ENCODE data around the gene PDCD1LG2. TPM values are rescaled to one million over a fixed set of nuclear protein-coding genes. Genes with fewer than 3 reads are reported as not detected.

PDCD1LG2 gene
- total RNA-seq, 2 experiments from 2014 or later = 0.11 to 0.17 TPM

GRCh38 chr9:5532790-5533189 is 22.5 kb downstream of the PDCD1LG2 start:
- no peaks in the 10 kb centered on the region for H3K36me3 ChIP-seq (ENCODE audit: insufficient read depth, low read length)

DNA sequence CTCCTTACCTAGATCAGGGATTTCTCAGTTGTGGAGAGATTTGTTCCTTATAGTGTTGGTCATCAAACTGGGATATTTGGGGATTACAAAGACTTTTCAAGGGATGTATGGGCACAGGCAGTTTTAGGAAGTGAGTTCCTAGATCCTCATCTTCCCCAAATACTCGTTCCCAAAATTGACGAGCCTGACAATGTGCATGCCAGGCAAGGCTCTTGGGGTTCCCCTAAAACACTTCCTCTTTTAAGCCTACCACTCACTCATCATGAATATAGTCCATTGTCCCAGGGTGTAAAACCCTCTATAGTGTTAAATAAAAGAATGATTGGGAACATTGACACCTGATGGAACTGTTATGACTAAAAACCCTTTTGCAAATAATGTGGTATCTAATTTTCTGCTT is 26.4 kb downstream of the PDCD1LG2 start:
- peaks cover 27% of the 10 kb centered on the region for H3K4me1 Mint-ChIP-seq (ENCODE audit: low read depth)
- no peak overlapping the region for H3K4me3 ChIP-seq (ENCODE audit: low read length)
- H3K4me1 ChIP-seq (ENCODE audit: insufficient read depth, low read length) = peaks cover 12% of the 10 kb centered on the region
- no peaks in the 10 kb centered on the region for H3K36me3 ChIP-seq (ENCODE audit: insufficient read depth, low read length)
- H3K9me3 ChIP-seq (ENCODE audit: control insufficient read depth in 1 of 2, insufficient read depth in 1 of 2, low read length in 2 of 2) = no peaks in the 10 kb centered on the region
- peaks cover 3% of the 10 kb centered on the region for H3K36me3 Mint-ChIP-seq (ENCODE audit: low read depth)
- ATAC-seq (ENCODE audit: poor library complexity) (no peak), DNase-seq (peak in 2 of 14 experiments; percentile 52 to 53)
- intact Hi-C loops (cut with DNase I, micrococcal nuclease) = no loop called here
- no peak overlapping the region for H3K27ac ChIP-seq (ENCODE audit: low read depth in 1 of 2, low read length in 2 of 2)
- no peaks in the 10 kb centered on the region for H3K27me3 ChIP-seq (ENCODE audit: control insufficient read depth in 1 of 2, insufficient read depth in 2 of 2, low read length in 2 of 2)
- H3K27ac Mint-ChIP-seq = no peak overlapping the region
- no peaks in the 10 kb centered on the region for H3K27me3 Mint-ChIP-seq
- TF ChIP-seq, protein P1, sequence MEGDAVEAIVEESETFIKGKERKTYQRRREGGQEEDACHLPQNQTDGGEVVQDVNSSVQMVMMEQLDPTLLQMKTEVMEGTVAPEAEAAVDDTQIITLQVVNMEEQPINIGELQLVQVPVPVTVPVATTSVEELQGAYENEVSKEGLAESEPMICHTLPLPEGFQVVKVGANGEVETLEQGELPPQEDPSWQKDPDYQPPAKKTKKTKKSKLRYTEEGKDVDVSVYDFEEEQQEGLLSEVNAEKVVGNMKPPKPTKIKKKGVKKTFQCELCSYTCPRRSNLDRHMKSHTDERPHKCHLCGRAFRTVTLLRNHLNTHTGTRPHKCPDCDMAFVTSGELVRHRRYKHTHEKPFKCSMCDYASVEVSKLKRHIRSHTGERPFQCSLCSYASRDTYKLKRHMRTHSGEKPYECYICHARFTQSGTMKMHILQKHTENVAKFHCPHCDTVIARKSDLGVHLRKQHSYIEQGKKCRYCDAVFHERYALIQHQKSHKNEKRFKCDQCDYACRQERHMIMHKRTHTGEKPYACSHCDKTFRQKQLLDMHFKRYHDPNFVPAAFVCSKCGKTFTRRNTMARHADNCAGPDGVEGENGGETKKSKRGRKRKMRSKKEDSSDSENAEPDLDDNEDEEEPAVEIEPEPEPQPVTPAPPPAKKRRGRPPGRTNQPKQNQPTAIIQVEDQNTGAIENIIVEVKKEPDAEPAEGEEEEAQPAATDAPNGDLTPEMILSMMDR (IDR thresholded peaks at IDR 0.05) = no peak
- no peaks in the 10 kb centered on the region for H3K9me3 Mint-ChIP-seq
- POLR2A ChIA-PET = interaction anchor here (0.6 kb wide), 1 partner anchor 22 kb away, joined by 3 read pairs; no protein-coding TSS in a partner anchor
- CTCF ChIA-PET = no interaction called here
- H3K4me3 Mint-ChIP-seq = no peak overlapping the region

More at GRCh38 chr9:5532790-5533189, 22.5 kb downstream of the PDCD1LG2 start:
- no peak overlapping the region for H3K4me3 Mint-ChIP-seq
- ATAC-seq (ENCODE audit: poor library complexity) (no peak), DNase-seq (no peak)
- H3K4me1 Mint-ChIP-seq (ENCODE audit: low read depth) = peaks cover 50% of the 10 kb centered on the region
- H3K27me3 ChIP-seq (ENCODE audit: control insufficient read depth in 1 of 2, insufficient read depth in 2 of 2, low read length in 2 of 2) = no peaks in the 10 kb centered on the region
- H3K36me3 Mint-ChIP-seq (ENCODE audit: low read depth) = peaks cover 3% of the 10 kb centered on the region
- H3K27me3 Mint-ChIP-seq = no peaks in the 10 kb centered on the region
- H3K4me1 ChIP-seq (ENCODE audit: insufficient read depth, low read length) = peaks cover 23% of the 10 kb centered on the region
- POLR2A ChIA-PET = interaction anchor here (0.7 to 0.9 kb wide), 2 partner anchors 9 to 50 kb away, joined by 3 read pairs; no protein-coding TSS in a partner anchor
- peak overlapping the region in 1 of 2 donors; percentile 55 for H3K27ac ChIP-seq (ENCODE audit: low read depth in 1 of 2, low read length in 2 of 2)
- TF ChIP-seq, protein P1 (IDR thresholded peaks at IDR 0.05) = no peak
- CTCF ChIA-PET = no interaction called here
- no peaks in the 10 kb centered on the region for H3K9me3 Mint-ChIP-seq
- intact Hi-C loops (cut with DNase I, micrococcal nuclease) = no loop called here
- H3K9me3 ChIP-seq (ENCODE audit: control insufficient read depth in 1 of 2, insufficient read depth in 1 of 2, low read length in 2 of 2) = no peaks in the 10 kb centered on the region
- H3K27ac Mint-ChIP-seq = peak overlapping the region; percentile 63
- no peak overlapping the region for H3K4me3 ChIP-seq (ENCODE audit: low read length)

- ChIA-PET POLR2A (no interaction called here), CTCF (no interaction called here)
Observed at GRCh38 chr9:5543875-5544702, 33.8 kb downstream of the PDCD1LG2 start.

More at GRCh38 chr9:5543875-5544702, 33.8 kb downstream of the PDCD1LG2 start:
- no peaks in the 10 kb centered on the region for H3K9me3 Mint-ChIP-seq
- no peaks in the 10 kb centered on the region for H3K36me3 Mint-ChIP-seq (ENCODE audit: low read depth)
- Histone ChIP-seq H3K4me1 (ENCODE audit: insufficient read depth, low read length) (no peaks in the 10 kb centered on the region), H3K27ac (ENCODE audit: low read depth in 1 of 2, low read length in 2 of 2) (no peak overlapping the region), H3K36me3 (ENCODE audit: insufficient read depth, low read length) (no peaks in the 10 kb centered on the region), H3K9me3 (ENCODE audit: control insufficient read depth in 1 of 2, insufficient read depth in 1 of 2, low read length in 2 of 2) (no peaks in the 10 kb centered on the region), H3K4me3 (ENCODE audit: low read length) (no peak overlapping the region), H3K27me3 (ENCODE audit: control insufficient read depth in 1 of 2, insufficient read depth in 2 of 2, low read length in 2 of 2) (no peaks in the 10 kb centered on the region)
- TF ChIP-seq, protein P1 (IDR thresholded peaks at IDR 0.05) = no peak
- H3K4me3 Mint-ChIP-seq = no peak overlapping the region
- ATAC-seq (ENCODE audit: poor library complexity) (no peak), DNase-seq (no peak)
- no peaks in the 10 kb centered on the region for H3K27me3 Mint-ChIP-seq
- no peaks in the 10 kb centered on the region for H3K4me1 Mint-ChIP-seq (ENCODE audit: low read depth)
- intact Hi-C loops (cut with DNase I, micrococcal nuclease) = no loop called here
- H3K27ac Mint-ChIP-seq = no peak overlapping the region
